HG02981 (cell line): Measurements from ENCODE around the gene TOR1AIP2.

ENCODE experiments used
- ATAC-seq: cut with Tn5 transposase; IDR thresholded peaks from one replicate; pipeline ENCODE4 v1.9.1; 2021; ENCODE audit warnings: mild to moderate bottlenecking, moderate library complexity; ENCODE audit not compliant: unreplicated experiment

The TOR1AIP2 gene

GRCh38 chr1:179826626-179827280 is 50.9 kb downstream of the TOR1AIP2 start:
- no peak for ATAC-seq

GRCh38 chr1:179825798-179826460 is 51.7 kb downstream of the TOR1AIP2 start:
- ATAC-seq = no peak

- no peak for ATAC-seq
Measured at GRCh38 chr1:179825206-179825605, 52.4 kb downstream of the TOR1AIP2 start.

GRCh38 chr1:179824265-179824664 is 53.3 kb downstream of the TOR1AIP2 start:
- ATAC-seq = no peak

DNA sequence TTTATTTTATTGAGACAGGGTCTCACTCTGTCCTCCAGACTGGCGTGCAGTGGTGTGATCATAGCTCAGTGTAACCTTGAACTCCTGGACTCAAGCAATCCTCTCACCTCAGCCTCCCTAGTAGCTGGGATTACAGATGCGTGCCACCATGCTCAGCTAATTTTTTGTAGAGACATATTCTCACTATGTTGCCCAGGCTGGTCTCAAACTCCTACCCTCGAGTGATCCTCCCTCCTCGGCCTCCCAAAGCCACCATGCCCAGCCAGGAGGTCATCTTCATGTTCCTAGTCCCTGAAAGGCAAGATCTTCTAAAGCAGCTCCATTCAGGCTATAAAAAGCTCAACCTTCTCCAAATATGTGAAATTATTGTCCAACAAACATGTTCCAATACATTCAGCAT is 53.9 kb downstream of the TOR1AIP2 start:
- no peak for ATAC-seq

- ATAC-seq = no peak
Measured at GRCh38 chr1:179822065-179822464, 55.5 kb downstream of the TOR1AIP2 start.

DNA sequence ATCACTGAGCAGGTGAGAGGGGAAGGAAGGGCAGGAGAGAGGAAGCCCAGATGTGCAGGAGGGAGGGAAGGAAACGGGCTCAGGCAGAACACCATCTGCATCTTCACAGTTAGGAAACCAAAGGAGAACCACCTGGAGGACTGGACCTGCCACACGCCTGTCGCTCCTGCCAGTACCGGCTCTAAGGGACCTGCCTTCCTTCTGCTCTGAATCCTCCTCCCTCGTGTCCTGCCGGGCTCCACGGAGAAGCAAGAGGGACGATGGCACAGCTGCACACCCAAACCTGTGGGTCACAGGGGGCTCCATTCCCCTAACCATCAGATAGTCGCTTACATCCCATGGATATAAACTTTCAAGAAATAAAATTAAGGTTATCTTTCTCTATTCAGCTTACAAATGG is 56.1 kb downstream of the TOR1AIP2 start:
- ATAC-seq = no peak

GRCh38 chr1:179820226-179820970 is 57.2 kb downstream of the TOR1AIP2 start:
- ATAC-seq = no peak

DNA sequence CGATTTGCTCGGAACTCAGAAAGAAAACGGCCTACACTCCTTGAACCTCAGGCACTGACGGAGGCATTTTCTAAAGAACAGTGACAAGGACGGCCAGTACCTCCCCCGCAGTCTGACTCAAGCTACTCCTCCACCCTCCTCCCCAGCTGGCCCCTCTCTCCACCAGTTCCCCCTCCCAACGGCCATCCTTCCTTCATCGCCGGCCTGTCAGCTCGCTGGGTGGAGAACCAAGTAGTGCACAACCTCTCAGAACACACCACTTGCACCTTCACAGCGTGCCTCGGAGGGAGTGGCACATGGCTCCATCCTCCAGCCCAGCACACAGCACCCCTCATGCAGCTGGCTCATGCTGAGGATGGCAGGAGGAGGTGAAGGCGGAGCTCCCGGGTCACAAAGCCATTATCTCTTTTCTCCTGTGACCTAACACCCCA is 58.8 kb downstream of the TOR1AIP2 start:
- no peak for ATAC-seq

- no peak for ATAC-seq
Measured at GRCh38 chr1:179818260-179818659, 59.3 kb downstream of the TOR1AIP2 start.

DNA sequence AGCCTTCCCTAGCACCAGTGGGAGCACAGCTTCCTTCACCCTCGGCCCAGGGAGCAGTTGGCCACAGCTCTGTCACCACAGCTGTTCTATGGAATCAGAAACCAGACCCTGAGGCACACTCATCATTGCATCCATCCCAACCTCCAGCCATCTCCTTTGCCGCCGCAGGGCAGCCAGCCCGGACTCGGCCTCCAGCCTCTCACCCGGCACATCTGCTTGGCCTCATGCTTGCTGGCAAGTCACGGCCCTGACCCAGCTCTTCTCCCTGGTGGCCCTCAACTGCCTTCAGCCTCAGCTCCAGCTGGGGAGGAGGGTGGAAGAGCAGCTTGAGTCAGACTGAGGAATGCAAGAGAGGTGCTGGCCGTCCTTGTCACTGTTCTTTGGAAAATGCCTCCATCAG is 59.8 kb downstream of the TOR1AIP2 start:
- ATAC-seq = no peak

GRCh38 chr1:179817056-179817455 is 60.5 kb downstream of the TOR1AIP2 start:
- no peak for ATAC-seq

DNA sequence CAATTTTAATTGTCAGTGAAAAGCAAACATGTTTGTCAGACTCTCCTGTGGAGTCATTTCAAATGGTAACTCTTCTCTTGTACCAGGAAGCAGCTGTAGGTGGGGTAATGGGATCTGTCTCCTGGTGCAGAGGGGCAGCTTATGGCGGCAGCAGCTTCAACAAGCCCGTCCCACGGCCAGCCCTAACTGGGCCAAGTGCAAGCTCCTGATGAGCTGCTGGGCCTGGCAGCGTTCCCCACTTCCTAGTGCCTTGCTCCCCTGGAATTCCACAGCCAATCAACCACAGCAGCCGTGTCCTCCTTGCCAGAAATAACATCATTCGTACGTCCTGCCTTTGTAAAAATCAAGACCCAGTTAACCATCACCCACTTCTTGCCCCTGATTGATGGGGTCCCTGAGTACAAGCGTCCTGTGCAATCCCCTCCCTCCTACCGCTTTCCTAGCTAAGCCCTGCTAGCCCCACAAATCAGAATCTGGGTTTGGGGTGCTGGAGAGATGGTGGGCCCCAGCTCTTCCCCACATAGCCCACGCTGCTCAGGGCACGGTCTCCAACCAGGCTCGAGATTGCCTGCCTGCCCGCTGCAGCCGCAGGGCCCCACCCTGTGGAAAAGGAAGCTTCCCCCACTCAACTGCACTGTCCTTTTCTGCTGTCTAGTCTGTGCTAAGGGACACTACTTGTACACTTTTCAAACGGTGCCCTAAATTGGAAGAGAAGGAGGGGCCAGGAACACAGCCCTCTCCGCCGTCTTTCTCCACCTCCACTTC is 61.2 kb downstream of the TOR1AIP2 start:
- no peak for ATAC-seq

DNA sequence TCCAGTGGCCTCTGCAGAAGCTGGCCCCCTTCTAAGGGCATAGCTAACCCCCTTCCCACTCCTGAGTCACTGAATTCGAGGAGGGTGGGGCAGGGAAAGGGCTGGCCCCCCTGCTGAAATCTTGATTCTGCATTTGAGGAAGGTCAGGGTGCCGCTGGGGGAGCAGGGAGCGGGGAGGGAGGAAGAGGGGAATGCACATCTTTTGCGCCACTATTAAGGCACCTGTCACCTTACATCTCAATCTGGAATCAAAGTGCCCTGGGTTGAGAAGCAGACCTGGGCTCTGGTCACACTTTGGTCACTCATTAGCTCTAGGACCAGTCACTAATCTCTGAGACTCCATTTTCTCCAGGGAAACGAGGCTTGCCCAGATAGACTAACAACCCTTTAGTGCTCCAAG is 62.0 kb downstream of the TOR1AIP2 start:
- ATAC-seq = no peak

- peak; percentile 31 for ATAC-seq
Measured at GRCh38 chr1:179814546-179814838, 63.1 kb downstream of the TOR1AIP2 start.

DNA sequence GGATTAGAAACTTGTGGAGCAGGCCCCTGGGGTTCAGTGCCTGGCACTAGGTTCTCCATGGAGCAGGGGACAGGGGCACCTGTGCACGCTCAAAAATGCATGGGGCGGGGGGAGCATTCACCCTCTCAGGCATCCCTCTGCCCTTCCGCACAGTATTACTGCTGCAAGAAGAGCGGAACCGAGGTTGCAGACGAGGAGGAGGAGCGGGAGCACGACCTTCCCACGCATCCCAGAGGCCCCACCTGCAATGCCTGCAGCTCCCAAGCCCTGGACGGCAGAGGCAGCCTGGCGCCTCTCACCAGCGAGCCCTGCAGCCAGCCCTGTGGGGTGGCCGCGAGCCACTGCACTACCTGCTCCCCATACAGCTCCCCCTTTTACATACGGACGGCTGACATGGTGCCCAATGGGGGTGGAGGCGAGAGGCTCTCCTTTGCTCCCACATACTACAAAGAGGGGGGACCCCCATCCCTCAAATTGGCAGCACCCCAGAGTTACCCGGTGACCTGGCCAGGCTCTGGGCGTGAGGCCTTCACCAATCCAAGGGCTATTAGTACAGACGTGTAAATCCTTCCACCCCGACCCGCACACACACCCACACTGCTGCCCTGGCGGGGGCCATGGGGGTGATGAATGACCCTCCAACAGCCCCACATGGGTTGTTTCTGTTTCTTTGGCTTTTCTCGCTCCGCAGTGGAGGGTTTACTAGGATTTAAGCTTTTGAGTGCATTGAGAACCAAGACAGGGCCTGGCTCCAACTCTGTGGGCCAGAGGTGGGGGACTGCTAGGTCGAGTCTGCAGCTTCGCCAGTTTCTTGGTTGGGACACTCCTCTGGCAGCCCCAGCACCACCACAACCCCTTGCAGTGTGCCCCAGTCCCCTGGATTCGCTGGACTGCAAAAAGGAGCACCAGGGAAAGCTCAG is 63.7 kb downstream of the TOR1AIP2 start:
- ATAC-seq = no peak

DNA sequence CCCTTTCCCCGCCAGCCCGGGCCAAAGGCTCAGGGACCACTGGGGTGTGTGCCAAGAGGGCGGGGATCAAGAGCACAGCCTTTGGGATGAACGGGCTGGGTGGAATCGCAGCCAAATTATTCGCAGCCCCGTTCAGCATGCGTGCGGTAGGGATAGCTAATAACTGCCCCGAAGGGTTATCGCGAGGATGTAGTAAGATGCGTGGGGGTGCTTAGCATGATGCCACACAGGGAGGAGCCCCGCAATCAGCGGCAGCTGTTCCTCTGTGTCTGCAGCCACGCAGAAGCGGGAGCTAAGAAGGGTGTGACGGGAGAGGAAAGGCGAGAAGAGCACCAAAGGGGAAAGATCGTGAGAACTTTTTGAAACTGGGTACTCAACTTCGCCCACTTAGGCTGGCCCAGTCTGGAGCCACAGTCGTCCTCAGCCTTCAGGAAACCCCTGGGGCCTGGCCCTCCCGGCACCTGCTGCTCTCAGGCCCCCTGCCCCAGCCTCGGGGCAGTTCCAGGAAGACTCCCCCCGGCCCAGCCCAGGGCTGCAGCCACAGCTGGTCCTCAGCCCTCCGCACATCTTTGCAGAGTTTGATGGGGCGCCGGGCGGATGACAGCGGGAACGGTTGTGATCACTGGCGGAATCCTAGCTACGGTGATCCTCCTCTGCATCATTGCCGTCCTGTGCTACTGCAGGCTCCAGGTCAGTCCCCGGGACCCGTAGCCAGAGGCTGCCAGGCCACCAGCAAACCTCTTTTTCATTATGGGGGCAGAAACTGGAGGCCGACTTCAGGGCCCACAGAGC is 64.9 kb downstream of the TOR1AIP2 start:
- no peak for ATAC-seq

DNA sequence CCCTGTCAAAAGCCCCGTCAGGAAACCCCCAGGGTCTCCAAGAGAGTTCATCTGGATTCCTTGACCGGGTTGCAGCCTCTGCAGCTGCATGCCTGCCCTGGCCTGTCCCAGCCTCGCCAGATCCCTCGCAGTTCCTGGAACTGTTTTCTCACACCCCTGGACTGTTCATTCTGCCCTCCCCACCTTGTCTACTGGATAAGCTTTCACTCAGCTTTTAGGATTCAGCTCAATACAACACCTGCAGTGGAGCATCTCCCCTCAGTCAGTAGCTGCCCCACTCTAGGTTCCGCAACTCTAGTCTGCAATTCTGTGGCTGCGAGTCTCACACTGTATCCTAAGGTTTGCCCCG is 67.3 kb downstream of the TOR1AIP2 start:
- ATAC-seq = no peak

DNA sequence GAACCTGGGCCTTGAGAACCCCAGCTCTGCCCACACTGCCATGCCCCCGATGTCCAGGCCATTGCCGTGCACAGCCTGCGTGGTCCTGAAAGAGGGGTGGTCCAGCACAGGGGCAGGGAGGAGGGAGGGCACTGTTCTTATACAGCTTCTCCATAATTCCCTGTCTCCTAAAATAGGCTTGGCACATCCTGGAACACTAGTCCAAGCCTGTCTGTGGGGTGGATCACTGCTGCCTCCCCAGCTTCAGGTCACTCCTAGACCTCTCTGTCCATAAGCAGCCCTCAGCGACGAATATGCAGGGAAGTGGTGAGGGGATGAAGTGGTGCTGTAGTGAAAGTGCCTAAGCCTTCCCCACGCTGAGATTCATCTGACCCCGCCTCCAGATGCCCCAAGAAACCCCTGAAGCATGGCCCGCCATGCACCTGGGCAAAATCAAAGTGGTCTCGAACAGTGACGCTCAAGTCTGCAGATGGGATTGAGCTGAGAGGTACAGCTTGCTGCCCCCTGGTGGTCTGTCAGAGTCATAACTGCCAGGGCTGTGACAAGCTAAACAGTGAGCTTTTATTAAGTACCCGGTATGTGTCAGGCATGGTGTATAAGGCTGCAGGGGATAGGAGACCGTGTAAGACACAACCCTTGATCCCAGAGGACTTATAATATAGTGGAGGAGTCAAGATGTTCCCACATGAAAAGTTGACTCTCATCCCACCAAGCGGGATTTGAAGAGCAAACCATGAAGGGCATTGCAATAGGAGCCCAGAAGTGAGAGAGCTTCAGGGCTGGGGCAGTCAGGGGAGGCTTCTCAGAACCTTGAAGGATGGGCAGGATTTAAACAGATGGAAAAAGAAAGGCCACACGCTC is 67.9 kb downstream of the TOR1AIP2 start:
- ATAC-seq = peak; percentile 61
